GM21528 (cell line): ENCODE measurements around the gene AOPEP.

Experiments
- ATAC-seq: cut with Tn5 transposase; IDR thresholded peaks from one replicate; pipeline ENCODE4 v1.9.1; 2021; ENCODE audit warnings: mild to moderate bottlenecking, moderate library complexity; ENCODE audit not compliant: unreplicated experiment, low FRiP score

The AOPEP gene

DNA sequence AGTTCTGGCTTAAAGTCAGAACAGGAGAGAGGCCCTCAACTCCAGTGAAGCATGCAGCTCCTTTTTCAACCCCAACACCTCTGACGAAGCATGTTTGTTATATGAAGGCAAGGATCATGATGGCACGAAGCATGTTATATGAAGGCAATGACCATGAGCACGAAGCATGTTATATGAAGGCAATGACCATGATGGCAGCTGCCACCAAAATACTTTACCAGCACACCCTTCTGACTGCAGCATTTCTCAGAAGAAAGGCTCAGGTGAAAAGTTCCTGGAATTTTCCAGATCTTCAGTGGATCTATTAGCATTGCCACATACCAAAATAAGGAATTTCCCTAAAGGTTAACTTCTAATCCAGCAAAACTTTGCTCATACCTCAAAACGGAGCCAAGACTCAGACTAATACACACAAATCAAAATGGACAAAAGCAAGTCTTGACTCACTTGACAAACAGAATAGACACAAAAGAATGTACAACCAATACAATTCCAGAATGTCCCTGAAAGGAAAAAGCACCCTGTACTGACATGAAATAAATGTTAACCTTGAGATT, 373.6 kb downstream of the AOPEP start:
- no peak for ATAC-seq

DNA sequence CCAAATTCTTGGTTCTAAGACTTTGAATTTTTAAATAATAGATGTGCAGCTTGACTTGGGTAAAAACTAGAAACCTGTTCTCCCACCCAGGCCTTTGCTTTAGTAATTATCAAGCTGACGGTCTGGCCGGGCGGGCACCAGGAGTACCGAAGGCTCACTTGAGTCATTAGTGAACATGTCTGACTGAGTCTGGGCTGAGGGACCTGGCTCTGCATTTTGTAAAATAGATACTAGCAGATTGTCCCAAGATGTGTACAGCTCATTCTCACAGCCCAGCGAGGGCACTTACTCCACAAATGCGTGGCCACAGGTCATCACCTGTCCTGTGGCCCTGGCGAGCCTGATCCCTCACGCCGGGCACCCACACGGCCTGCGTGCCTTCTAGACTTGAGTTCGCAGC, 374.8 kb downstream of the AOPEP start:
- ATAC-seq: no peak

DNA sequence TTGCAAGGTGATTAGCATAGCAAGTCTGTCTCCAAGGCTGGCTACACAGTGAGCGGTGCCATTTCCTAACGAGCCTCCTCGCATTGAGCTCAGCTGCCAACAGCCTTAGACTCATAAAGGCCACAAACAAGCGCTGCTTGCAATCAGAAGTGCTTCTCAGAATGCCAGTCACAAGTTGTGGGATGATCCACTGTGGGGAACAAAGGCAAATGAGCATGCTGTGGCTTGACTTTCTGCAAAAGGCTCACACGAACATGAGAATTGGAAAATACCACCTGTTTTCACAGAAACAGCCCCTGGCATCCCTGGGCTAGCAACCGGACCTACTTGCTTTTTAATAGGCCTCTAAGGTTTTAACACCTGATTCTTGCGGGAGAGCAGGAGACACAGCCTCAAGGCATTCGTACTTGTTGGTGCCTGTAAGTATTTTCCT, 375.5 kb downstream of the AOPEP start:
- no peak for ATAC-seq

DNA sequence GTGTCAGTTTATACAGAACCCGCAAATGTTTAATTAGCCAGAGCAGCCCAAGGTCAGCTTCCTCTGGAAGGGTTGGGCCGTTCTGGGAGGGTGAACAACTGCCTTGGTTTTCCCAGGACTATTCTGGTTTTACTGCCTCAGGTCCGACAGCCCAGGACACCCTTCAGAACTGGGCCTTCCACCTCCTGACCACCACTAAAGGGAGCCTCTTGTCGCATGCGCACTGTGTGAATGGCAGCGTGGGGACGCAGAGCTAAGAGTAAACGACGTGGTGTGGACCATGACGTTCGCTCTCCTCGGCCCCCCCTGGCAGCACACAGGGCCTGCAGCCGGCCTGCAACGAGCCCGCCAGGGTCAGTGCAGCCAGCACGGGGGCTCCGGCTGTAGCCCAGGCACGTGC, 376.1 kb downstream of the AOPEP start:
- ATAC-seq: no peak

DNA sequence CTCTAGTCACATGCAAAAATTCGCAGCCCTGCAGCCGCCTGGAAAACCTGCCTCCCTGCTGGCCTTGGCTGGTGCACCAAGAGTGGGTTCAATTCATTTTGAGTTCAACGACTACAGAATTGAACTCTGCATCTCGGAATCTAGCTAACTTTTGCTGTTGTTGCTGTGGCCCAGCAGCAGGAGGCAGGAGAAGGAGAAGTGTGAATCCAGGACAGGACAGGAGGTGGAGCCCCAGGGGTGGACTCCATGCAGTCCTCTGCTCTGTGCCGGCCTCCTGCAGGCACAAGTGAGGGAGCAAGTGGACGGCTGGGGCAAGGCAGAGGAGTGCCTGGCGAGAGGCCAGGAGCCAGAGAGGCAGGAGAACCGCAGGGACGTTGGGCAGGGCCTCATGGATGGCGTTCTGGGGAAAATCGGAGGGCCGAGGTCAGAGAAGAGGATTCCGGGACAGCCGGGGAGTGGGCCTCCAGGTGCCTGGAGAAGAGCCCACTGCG, 376.8 kb downstream of the AOPEP start:
- no peak for ATAC-seq

DNA sequence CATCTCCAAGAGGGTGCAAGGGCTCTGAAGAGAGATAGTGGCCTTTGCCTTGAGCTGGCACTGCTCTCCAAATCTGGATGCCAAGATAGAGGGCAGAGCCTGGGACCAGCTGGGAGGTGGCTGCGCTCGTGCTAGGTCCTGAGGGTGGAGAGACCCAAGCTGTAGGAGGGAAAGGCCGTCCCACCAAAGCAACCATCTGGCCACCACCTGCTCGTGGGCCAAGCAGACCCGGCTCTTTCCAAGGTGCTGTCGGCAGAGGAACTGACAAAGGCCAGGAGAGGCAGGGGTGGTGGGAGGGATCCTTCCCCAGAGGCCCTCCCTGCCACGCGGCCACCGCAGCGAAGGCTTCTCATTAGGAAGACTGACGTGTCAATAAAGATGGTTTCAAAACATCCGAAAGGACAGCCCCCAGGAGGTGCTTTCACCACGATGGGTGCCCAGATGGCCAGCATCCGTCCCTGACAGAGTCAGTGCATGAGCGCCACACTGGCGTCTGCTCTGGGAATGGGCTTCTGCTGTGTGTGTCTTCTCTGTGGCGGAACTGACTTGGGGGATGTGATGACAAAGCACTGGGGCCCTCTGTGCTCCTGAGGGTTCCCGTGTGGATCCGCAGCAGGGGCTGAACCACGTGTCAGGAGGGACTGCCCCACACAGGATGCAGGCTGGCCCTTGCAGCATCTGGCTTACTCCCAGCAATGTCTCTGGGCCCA, 377.5 kb downstream of the AOPEP start:
- ATAC-seq: no peak

DNA sequence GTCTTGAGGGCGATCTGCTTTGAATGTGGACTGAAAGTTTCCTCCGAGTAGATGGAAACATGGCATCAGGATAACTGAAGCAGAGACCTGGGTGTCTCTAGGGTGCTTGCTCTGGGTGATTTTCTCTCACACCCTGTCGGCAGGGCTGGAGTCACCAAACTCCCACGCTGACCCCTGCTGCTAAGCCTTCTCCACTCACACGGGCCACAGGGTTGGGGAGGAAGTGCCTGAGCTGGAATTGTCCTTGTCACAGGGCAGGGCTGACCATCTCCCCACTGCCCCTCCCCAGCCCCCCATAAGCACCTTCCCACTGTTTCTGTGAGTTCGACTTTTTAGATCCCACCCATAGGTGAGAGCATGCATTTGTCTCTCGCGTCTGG, 378.1 kb downstream of the AOPEP start:
- no peak for ATAC-seq

DNA sequence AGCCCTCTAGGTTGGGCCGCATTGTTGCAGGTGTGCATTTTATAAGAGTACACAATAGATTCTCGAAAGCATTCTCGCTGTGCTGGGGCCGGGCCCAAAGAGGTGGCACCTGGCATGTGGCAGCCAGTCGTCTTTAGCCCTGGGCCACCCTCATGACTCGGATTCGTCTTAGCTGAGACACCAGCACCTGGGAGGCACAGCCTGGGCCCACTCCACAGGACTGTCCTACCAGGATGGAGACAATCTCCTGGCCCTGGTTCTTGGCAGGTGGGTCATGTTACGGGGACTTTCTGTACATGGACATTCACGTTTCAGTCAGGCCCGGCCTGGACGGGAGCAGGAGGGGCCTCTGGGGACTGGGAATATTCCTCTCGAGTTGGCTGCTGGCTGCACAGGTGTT, 378.5 kb downstream of the AOPEP start:
- ATAC-seq: no peak

DNA sequence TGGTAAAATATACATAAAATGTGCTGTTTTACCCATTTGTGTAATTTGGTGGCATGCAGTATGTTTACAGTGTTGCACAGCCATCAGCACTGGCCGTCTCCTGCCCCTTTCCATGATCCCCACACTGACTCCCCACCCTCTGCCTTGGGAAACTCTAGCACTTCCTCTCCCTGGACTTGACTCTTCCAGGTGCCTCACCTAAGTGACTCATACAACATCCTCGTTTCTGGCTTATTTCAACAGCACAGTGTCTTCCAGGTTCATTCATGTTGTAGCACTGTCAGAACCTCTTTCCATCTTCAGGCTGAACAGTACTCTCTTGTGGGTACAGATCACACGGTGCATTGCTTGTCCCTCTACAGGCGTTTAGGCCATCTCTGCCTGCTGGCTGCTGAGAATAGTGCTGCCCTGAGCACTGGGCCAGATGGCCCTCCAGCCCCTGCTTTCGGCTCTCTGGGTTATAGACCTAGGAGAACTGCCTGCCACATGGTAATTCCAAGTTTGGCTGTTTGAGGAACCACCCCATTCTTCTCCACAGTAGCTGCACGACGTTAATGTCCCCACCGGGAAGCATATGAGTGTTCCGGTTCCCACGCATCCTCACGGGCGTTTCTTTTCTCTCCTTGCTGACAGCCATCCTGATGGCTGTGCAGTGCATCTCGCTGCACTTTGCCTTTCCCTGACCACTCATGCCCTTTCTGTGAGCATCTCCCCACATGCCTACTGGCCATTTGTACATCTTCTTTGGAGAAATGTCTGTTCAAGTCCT, 379.2 kb downstream of the AOPEP start:
- no peak for ATAC-seq

DNA sequence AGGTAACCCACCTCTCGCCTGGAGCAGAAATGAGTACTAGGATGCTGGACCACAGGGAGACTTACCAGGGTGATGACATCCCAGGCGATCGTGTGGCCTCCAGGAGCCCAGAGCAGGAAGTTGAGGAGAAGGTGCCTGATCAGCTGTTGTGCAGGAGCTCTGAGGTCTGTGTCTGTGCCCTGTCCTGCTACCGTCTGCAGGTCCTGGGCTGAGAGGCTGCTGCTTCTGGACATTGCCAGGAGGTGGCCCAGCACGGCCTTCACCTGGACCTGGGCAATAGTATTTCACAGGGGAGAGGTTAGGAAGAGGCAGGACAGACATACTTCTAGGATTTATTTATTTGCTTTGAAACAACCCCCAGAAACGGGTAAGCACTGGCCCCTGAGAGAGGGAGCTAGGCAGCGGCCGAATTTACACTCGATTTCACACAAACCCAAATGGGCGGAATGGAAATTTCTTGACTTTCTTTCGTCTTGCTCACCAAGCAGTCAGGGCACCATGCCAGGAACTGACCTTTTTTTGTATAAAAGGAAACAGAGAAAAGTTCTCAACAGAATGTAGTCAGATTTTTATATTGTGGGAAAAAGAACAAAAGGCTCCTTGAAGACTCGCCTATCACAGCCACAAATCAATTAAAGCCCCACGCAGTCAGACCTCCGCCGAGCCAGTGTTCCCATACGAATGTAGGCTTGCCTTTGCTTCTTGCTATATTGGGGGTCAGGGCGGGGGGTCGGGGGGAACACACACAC, 380.7 kb downstream of the AOPEP start:
- no peak for ATAC-seq

DNA sequence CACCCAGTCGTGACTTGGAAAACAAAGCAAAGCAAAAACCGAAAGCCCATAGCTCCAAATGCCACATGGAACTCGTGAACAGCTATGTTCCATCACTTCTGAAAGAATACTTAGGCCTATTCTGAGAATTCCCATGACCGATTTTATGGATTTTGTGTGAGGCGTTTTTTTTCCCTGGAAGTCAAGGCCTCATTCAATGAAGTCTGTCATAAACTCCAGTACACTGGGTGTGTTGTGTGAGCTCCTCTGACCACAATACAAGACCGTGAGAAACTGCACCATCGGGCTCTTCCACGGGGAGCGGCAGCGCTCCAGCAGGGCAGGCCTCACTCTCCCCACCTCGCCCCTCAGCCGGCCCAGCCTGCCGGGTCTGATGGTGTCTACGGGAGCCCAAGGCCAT, 381.5 kb downstream of the AOPEP start:
- no peak for ATAC-seq

DNA sequence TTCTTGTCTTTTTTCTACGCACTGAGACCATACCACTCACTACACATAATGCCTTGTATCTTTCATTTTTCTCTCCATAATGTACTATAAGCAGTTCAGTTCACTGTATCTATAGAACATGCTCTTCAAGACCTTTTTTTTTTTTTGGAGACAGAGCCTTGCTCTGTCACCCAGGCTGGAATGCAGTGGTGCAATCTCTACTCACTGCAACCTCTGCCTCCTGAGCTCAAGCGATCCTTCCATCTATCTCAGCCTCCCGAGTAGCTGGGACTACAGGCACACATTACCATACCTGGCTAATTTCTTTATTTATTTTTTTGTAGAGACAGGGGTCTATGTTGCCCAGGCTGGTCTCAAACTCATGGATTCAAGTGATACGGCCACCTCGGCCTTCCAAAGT, 382.3 kb downstream of the AOPEP start:
- no peak for ATAC-seq

DNA sequence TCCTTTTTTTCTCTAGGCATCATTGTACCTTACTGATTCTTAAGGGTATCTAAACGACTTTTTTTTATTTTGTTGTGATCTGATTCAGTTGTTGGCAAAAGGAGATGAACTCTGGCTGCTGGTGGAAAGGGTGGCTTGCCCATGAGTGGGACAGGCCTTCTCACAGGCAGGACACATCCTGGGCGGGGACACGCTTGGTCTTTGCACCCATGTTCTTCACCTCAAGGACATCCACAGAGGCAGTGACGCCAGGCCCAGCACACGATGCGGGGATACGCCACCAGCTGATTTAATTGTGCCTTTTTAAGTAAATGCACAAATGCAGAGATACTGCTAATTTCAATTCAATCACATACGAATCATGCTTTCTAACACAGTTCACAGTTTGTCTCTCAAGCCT, 383.0 kb downstream of the AOPEP start:
- ATAC-seq: no peak

DNA sequence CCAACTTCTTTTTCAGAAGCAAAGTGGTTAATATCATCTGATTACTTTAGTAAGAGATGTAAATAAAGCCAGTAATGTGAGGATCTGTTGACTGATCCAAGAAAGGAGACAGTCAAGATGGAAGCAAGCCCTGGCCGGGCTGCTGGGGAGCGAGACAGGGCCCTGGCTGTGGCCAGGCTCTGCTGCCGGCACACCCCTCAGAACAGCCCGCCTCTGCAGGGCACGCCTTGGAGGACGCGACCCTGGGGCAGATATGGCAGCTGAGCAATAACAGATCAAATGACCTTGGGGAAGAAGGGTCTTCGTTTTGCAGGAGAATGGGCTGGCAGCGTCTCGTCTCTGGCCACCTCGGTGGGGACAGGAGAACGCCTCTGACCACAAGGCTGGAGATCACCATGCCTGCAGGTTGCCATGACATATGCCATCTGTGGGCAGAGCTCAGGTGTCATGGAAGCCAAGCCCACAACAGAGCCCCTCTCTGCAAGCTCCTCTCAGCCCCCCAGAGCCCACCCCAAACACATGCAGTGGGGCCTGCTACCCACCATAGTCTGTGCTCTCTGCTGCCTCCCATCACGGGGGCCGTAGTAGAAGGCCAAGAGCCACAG, 384.5 kb downstream of the AOPEP start:
- ATAC-seq: no peak

DNA sequence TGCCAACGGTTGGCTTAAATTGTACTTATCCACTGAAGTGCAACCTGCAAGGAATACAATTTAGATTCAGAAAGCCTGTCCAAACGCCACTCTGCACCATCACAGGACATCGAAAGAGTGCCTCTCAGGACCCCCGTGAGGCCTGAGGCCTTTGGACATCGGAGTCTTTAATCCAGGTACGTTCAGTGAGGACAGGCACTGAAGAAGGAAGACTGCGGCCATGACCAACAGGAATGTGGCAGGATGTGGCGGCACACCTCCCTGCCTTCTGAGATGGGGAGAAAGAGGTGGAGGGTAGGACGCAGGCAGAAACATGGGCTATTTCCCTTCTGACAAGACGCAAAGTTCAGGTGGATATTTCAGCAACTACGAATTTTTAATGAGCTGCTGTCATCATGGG, 385.2 kb downstream of the AOPEP start:
- ATAC-seq: no peak

DNA sequence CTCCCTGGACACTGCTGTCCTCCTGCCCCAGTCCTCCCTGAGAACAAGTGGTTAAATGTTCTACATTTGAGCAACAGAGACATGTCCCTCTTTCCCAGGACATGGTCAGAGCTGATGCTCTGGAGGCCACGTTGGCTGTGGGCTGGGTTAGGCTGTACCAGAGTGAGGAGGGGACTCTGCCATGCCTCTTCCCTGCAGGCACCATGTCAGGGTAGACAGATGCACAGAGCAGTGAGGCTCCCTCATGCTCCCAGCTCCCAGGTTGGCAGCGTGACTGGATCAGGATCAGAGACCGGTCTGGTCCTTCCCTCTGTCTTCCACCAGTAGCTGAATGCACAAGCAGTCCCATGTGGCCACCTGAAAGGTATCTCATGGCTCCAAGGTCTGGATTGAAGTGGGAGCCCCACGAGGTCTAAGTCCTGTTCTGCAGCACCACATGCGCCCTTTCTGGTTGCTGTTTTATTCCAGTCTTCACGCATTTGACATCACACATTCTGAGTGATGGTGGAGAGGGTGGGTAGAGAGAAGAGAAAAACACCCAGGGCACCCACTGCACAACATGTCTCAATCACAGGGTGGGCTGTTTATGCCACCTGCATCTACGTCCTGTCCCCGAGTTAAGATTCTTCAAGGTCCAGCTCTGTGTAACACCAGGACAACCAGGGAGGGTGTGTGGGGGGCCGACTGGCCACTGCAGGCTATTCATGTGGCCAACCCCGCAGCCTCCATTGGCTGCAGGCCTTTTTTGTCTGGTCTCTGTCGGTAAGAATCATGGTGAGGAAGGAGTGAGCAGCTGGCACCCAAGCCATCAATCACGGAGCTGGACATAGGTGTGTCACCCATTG, 386.2 kb downstream of the AOPEP start:
- ATAC-seq: no peak

DNA sequence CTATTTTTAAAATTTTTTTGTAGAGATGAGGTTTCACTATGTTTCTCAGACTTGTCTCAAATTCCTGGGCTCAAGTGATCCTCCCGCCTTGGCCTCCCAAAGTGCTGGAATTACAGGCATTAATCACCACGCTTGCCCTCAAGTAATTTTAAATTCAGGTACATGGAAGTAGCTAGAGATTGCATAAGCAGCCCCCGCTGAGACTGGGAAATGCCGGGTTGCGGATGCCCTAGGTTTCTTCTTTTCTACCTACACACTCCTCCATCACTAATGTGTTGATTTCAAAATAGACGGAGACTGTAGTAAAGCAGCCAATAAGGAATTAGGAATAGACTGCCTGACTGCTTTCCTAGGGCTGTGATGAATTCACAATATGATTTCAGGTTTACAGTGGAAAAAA, 388.6 kb downstream of the AOPEP start:
- ATAC-seq: no peak

DNA sequence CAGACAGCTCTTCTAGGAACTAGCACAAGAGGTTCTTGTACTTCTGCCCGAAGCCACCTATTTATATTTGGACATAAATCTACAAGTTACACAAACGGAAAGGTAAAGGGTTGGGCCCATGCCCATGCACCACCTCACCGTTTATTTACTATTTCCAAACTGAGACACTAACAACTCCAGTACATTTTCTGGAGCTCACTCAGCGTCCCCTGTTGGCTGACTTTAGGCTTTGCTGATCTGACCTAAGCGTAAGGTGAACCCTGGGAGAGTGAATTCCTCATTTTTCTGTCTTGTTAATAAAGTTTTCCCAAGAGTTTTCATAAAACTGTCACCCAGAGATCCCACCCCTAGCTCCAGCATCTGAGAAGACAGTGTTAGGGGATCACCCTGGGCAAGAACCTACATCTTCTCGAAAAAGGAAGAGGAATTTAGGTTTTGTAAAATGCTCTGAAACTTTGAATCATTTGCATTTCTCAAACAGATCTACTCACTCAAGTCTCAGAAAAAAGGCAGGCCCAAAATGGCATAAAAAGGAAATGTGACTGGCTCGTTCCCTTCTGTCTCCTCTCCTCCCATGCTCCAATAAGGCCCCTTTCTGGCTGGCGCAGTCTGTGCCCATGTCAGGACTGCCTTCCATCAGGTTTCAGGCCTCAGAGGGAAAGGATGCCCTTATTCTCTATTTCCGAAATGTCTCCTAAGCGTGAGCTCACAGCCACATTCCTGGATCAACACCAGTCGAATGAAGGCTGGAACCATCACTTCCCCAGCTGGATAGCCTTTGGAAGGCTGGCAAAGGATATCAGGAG, 389.7 kb downstream of the AOPEP start:
- no peak for ATAC-seq

DNA sequence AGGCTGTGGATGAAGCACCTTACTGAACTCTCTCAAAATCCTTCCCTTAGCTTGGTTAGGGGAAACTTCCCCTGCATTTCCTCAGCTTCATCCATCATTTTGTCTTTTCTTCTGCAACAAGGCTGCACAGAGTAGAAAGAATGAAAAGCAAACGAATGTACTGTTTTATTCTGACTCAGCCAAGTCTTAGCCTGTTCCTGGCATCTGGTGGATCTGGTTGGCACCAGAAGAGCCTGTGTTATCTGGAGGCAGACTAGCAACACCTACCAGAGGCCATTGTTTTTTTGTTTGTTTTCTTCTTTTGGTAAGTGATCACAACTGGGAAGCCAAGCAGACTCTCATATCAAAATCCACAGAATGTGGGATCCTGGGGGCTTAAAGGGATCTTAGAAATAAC, 390.3 kb downstream of the AOPEP start:
- ATAC-seq: no peak
